GM20000 (cell line): ENCODE data around the gene KIRREL3.

Source experiments
- DNase-seq: peaks from one replicate; pipeline ENCODE4 v3.0.0; 2012; ENCODE audit warnings: low spot score
- CTCF ChIP-seq: IDR thresholded peaks from 2 replicates; pipeline ENCODE4 v1.5.1; 2012; ENCODE audit warnings: mild to moderate bottlenecking, control low read depth; ENCODE audit errors: extremely low read depth, missing control alignments

The KIRREL3 gene

GRCh38 chr11:126501641-126502040 lies 498.9 kb downstream of the KIRREL3 start:
- TF ChIP-seq CTCF, result no peak
- DNase-seq, result no peak

GRCh38 chr11:126500981-126501380 lies 499.6 kb downstream of the KIRREL3 start:
- no peak for TF ChIP-seq CTCF
- no peak for DNase-seq

- DNase-seq, result no peak
- TF ChIP-seq CTCF, result no peak
Measured at GRCh38 chr11:126499131-126499752, 501.3 kb downstream of the KIRREL3 start.

- no peak for TF ChIP-seq CTCF
- no peak for DNase-seq
Measured at GRCh38 chr11:126498281-126498680, 502.3 kb downstream of the KIRREL3 start.

GRCh38 chr11:126497581-126498122 lies 502.9 kb downstream of the KIRREL3 start:
- no peak for TF ChIP-seq CTCF
- no peak for DNase-seq

GRCh38 chr11:126496576-126497337 lies 503.8 kb downstream of the KIRREL3 start:
- no peak for TF ChIP-seq CTCF

More at GRCh38 chr11:126496576-126497337, 503.8 kb downstream of the KIRREL3 start:
- DNase-seq, result no peak
